H9 (cell line): Measurements from ENCODE around the gene CCL25. TPM values are rescaled to one million over a fixed set of nuclear protein-coding genes. Genes with fewer than 3 reads are reported as not detected.

ENCODE experiments used
- DNase-seq: peaks from one replicate; pipeline ENCODE4 v3.0.0-alpha.2; 2017
- H2AFZ ChIP-seq: one replicate; pipeline ENCODE4 v1.6.1; 2013; ENCODE audit warnings: mild to moderate bottlenecking, low read length, control low read depth, moderate library complexity
- H2AK5ac ChIP-seq: 2 replicates; pipeline ENCODE4 v1.6.1; 2013; ENCODE audit warnings: low read length, control low read depth, mixed read lengths; ENCODE audit not compliant: insufficient read length
- H2BK120ac ChIP-seq: one replicate; pipeline ENCODE4 v1.6.1; 2013; ENCODE audit warnings: low read depth, mild to moderate bottlenecking, low read length, control low read depth, inconsistent platforms; ENCODE audit not compliant: poor library complexity, severe bottlenecking
- H2BK12ac ChIP-seq: 2 replicates; pipeline ENCODE4 v1.6.1; 2013; ENCODE audit warnings: low read length, control low read depth, mixed read lengths, low read depth; ENCODE audit not compliant: insufficient read length
- H2BK15ac ChIP-seq: 2 replicates; pipeline ENCODE4 v1.6.1; 2013; ENCODE audit warnings: low read depth, low read length, control low read depth
- H2BK20ac ChIP-seq: one replicate; pipeline ENCODE4 v1.6.1; 2013; ENCODE audit warnings: low read depth, mild to moderate bottlenecking, low read length, control low read depth, inconsistent platforms; ENCODE audit not compliant: poor library complexity, severe bottlenecking
- H2BK5ac ChIP-seq: 2 replicates; pipeline ENCODE4 v1.6.1; 2013; ENCODE audit warnings: low read length, control low read depth, mixed read lengths; ENCODE audit not compliant: insufficient read length
- H3K14ac ChIP-seq: 2 replicates; pipeline ENCODE4 v1.6.1; 2013; ENCODE audit warnings: low read length, control low read depth; ENCODE audit not compliant: insufficient read depth
- H3K18ac ChIP-seq: 2 replicates; pipeline ENCODE4 v1.6.1; 2013; ENCODE audit warnings: low read depth, mild to moderate bottlenecking, mixed read lengths, low read length, control low read depth; ENCODE audit not compliant: insufficient read length
- H3K23ac ChIP-seq: 2 replicates; pipeline ENCODE4 v1.6.1; 2013; ENCODE audit warnings: low read length, control low read depth, mixed read lengths, low read depth; ENCODE audit not compliant: insufficient read length
- H3K23me2 ChIP-seq: 2 replicates; pipeline ENCODE4 v1.6.1; 2013; ENCODE audit warnings: low read depth, mild to moderate bottlenecking, mixed read lengths, low read length, control low read depth; ENCODE audit not compliant: insufficient read length, poor library complexity, severe bottlenecking
- H3K27ac ChIP-seq: 2 replicates; pipeline ENCODE4 v1.5.1; 2013; ENCODE audit warnings: low read length, control low read depth, mixed read lengths, low read depth; ENCODE audit not compliant: insufficient read length
- H3K27me3 ChIP-seq: 2 replicates; pipeline ENCODE4 v1.6.1; 2013; ENCODE audit warnings: low read length, control low read depth, inconsistent platforms; ENCODE audit not compliant: insufficient read depth
- H3K4ac ChIP-seq: 2 replicates; pipeline ENCODE4 v1.6.1; 2013; ENCODE audit warnings: low read depth, mild to moderate bottlenecking, control low read depth, inconsistent platforms, low read length, moderate library complexity
- H3K4me1 ChIP-seq: 2 replicates; pipeline ENCODE4 v1.6.1; 2013; ENCODE audit warnings: low read length, control low read depth, inconsistent platforms; ENCODE audit not compliant: insufficient read depth
- H3K4me2 ChIP-seq: 2 replicates; pipeline ENCODE4 v1.6.1; 2013; ENCODE audit warnings: low read length, control low read depth, mixed read lengths; ENCODE audit not compliant: insufficient read length, insufficient read depth
- H3K56ac ChIP-seq: 2 replicates; pipeline ENCODE4 v1.6.1; 2013; ENCODE audit warnings: low read depth, mild to moderate bottlenecking, mixed read lengths, low read length, control low read depth; ENCODE audit not compliant: insufficient read length
- H3K79me1 ChIP-seq: 2 replicates; pipeline ENCODE4 v1.6.1; 2013; ENCODE audit warnings: low read depth, mild to moderate bottlenecking, moderate library complexity, low read length, control low read depth, inconsistent platforms; ENCODE audit not compliant: insufficient read depth, poor library complexity, severe bottlenecking
- H3K79me2 ChIP-seq: 2 replicates; pipeline ENCODE4 v1.6.1; 2013; ENCODE audit warnings: low read length, control low read depth, inconsistent platforms; ENCODE audit not compliant: insufficient read depth
- H3K9ac ChIP-seq: 2 replicates; pipeline ENCODE4 v1.6.1; 2013; ENCODE audit warnings: low read length, control low read depth, mixed read lengths; ENCODE audit not compliant: insufficient read length; ENCODE audit errors: extremely low read depth
- H3K9me3 ChIP-seq: one replicate; pipeline ENCODE4 v1.6.1; 2013; ENCODE audit warnings: low read depth, low read length, inconsistent platforms; ENCODE audit not compliant: control insufficient read depth
- H3T11ph ChIP-seq: one replicate; pipeline ENCODE4 v1.6.1; 2013; ENCODE audit warnings: mild to moderate bottlenecking, low read length, control low read depth, inconsistent platforms
- H4K20me1 ChIP-seq: one replicate; pipeline ENCODE4 v1.6.1; 2013; ENCODE audit not compliant: control insufficient read depth, insufficient read length, insufficient read depth
- H4K5ac ChIP-seq: 2 replicates; pipeline ENCODE4 v1.6.1; 2013; ENCODE audit warnings: low read depth, mild to moderate bottlenecking, mixed read lengths, low read length, control low read depth; ENCODE audit not compliant: insufficient read length
- H4K8ac ChIP-seq: replicated peaks from 2 replicates; pipeline ENCODE4 v1.6.1; 2013; ENCODE audit warnings: low read length, control low read depth, mixed read lengths, low read depth; ENCODE audit not compliant: insufficient read length
- H4K91ac ChIP-seq: 2 replicates; pipeline ENCODE4 v1.6.1; 2013; ENCODE audit warnings: low read depth, mild to moderate bottlenecking, moderate library complexity, mixed read lengths, low read length, control low read depth; ENCODE audit not compliant: insufficient read length
- H3K27ac Mint-ChIP-seq, 3 experiments: 2 replicates in 2 of 3; 3 replicates in 1 of 3; pipeline ENCODE4 v1.8.0; 2020 to 2021; ENCODE audit warnings: mixed read lengths in 3 of 3, mild to moderate bottlenecking in 1 of 3, moderate library complexity in 1 of 3
- H3K27me3 Mint-ChIP-seq: 2 replicates; pipeline ENCODE4 v1.8.0; 2021; ENCODE audit warnings: low read depth, mild to moderate bottlenecking, moderate library complexity, mixed read lengths
- H3K36me3 Mint-ChIP-seq, 3 experiments: 2 replicates in 2 of 3; 3 replicates in 1 of 3; pipeline ENCODE4 v1.8.0; 2020 to 2021; ENCODE audit warnings: low read depth in 3 of 3, mixed read lengths in 3 of 3; ENCODE audit not compliant: insufficient read depth in 1 of 3
- H3K4me1 Mint-ChIP-seq, 2 experiments: 2 replicates each; pipeline ENCODE4 v1.8.0; 2020; ENCODE audit warnings: mixed read lengths in 2 of 2
- H3K4me3 Mint-ChIP-seq, 2 experiments: 2 replicates in 1 of 2; 3 replicates in 1 of 2; pipeline ENCODE4 v1.8.0; 2020 to 2021; ENCODE audit warnings: mild to moderate bottlenecking in 2 of 2, mixed read lengths in 2 of 2, moderate library complexity in 1 of 2
- H3K9me3 Mint-ChIP-seq, 2 experiments: 2 replicates in 1 of 2; 3 replicates in 1 of 2; pipeline ENCODE4 v1.8.0; 2020; ENCODE audit warnings: mild to moderate bottlenecking in 2 of 2, mixed read lengths in 2 of 2, moderate library complexity in 1 of 2
- CTCF ChIP-seq: fragments of 200-600 bp; sonication (generic); conservative IDR thresholded peaks from 3 replicates; pipeline ENCODE4 v1.8.0; 2021; ENCODE audit warnings: antibody characterized with exemption, mild to moderate bottlenecking
- WGBS: extraction: QIAGEN DNeasy Blood & Tissue Kit; methylation state at CpG from one replicate; pipeline ENCODE4 v1.1.7; 2013; ENCODE audit warnings: missing lambda C conversion rate, low lambda C conversion rate, mixed read lengths; ENCODE audit not compliant: insufficient read length; ENCODE audit errors: extremely low coverage; 5-methylcytosine and 5-hydroxymethylcytosine counted together
- total RNA-seq: library from RNA; stranded (reverse); gene quantifications from 2 replicates; pipeline ENCODE4 v1.2.1, GENCODE V29; 2021

CCL25 gene
- total RNA-seq, 1 experiment from 2014 or later, result not detected

GRCh38 chr19:8108560-8109445, 56.2 kb downstream of the CCL25 start:
- Histone ChIP-seq H3K14ac (no peak overlapping the region), H4K8ac (no peak overlapping the region), H3K23me2 (no peaks in the 10 kb centered on the region), H4K91ac (no peak overlapping the region), H3K23ac (no peak overlapping the region), H3K9ac (no peak overlapping the region), H3K79me2 (no peaks in the 10 kb centered on the region; the same call in 1 of the 2 replicates), H2BK12ac (no peak overlapping the region), H3T11ph (no peak overlapping the region), H4K20me1 (no peaks in the 10 kb centered on the region), H3K79me1 (no peaks in the 10 kb centered on the region), H3K4ac (no peak overlapping the region), H3K4me1 (no peaks in the 10 kb centered on the region), H2AK5ac (no peak overlapping the region), H3K18ac (no peak overlapping the region), H3K27ac (no peak overlapping the region), H3K56ac (no peak overlapping the region), H4K5ac (no peak overlapping the region), H3K4me2 (no peak overlapping the region), H3K27me3 (no peaks in the 10 kb centered on the region), H3K9me3 (no peaks in the 10 kb centered on the region), H2BK120ac (no peak overlapping the region), H2BK15ac (no peak overlapping the region), H2BK20ac (no peak overlapping the region), H2AFZ (no peak overlapping the region), H2BK5ac (no peak overlapping the region)
- no peaks in the 10 kb centered on the region for H3K9me3 Mint-ChIP-seq
- TF ChIP-seq CTCF, result no peak
- no CpG with 5 or more reads among the region's 19 CpGs for WGBS
- DNase-seq, result no peak
- H3K4me1 Mint-ChIP-seq, result 0 out of 4 replicates have a peak, but pooled peaks cover 0 to 3% of the 10 kb centered on the region in 2 experiments
- H3K4me3 Mint-ChIP-seq, result no peak overlapping the region
- H3K27ac Mint-ChIP-seq, result peak overlapping the region in 1 of 3 experiments; percentile 83; a peak in 2 of 7 replicates
- H3K36me3 Mint-ChIP-seq, result peaks cover 31 to 43% (median 35%) of the 10 kb centered on the region in 3 experiments
- H3K27me3 Mint-ChIP-seq, result no peaks in the 10 kb centered on the region
